T-helper 1 cell (primary cell): ENCODE measurements around the gene KRTDAP.

Experiments
- DNase-seq, 5 donors: peaks; one replicate each; pipeline ENCODE4 v3.0.0-alpha.2; 2012 to 2020
- total RNA-seq, 4 donors: gene quantifications; one replicate each; lab custom pipeline; 2026; lab: John Stamatoyannopoulos, UW

Gene KRTDAP
- 0 reads per million in 4 donors for total RNA-seq

- DNase-seq = no peak
Observed at GRCh38 chr19:35490364-35490763, at the start of gene KRTDAP. KRTDAP (minus strand) TSS chr19:35490464; CDS start chr19:35490442, 22 bp downstream.

- no peak for DNase-seq
Observed at GRCh38 chr19:35539850-35540249, 49.6 kb upstream of the KRTDAP start.

GRCh38 chr19:35539314-35539713 lies 49.0 kb upstream of the KRTDAP start:
- no peak for DNase-seq

- no peak for DNase-seq
Observed at GRCh38 chr19:35534803-35535480, 44.7 kb upstream of the KRTDAP start.

GRCh38 chr19:35533822-35534392 lies 43.6 kb upstream of the KRTDAP start:
- DNase-seq = peak in 2 of 5 donors; percentile 24 to 52

- DNase-seq = no peak
Observed at GRCh38 chr19:35533201-35533821, 43.0 kb upstream of the KRTDAP start, which contains the start of gene GAPDHS. GAPDHS (plus strand) TSS chr19:35533456; CDS start chr19:35533528, 72 bp downstream.

GRCh38 chr19:35531291-35531690 lies 41.0 kb upstream of the KRTDAP start:
- DNase-seq = no peak

- DNase-seq = no peak
Observed at GRCh38 chr19:35529241-35530218, 39.3 kb upstream of the KRTDAP start.

GRCh38 chr19:35528218-35529038 lies 38.2 kb upstream of the KRTDAP start, which contains the start of gene SBSN:
SBSN (minus strand) TSS chr19:35528311; CDS start chr19:35528281, 30 bp downstream.
- DNase-seq = no peak

- DNase-seq = no peak
Observed at GRCh38 chr19:35525873-35526272, 35.6 kb upstream of the KRTDAP start.

GRCh38 chr19:35524181-35524837 lies 34.0 kb upstream of the KRTDAP start:
- DNase-seq = no peak

- DNase-seq = no peak
Observed at GRCh38 chr19:35522745-35523327, 32.6 kb upstream of the KRTDAP start.

GRCh38 chr19:35521124-35521743 lies 31.0 kb upstream of the KRTDAP start:
- DNase-seq = no peak

GRCh38 chr19:35519291-35519690 lies 29.0 kb upstream of the KRTDAP start:
- no peak for DNase-seq

- no peak for DNase-seq
Observed at GRCh38 chr19:35518313-35518712, 28.0 kb upstream of the KRTDAP start.

GRCh38 chr19:35517342-35517741 lies 27.1 kb upstream of the KRTDAP start:
- no peak for DNase-seq

GRCh38 chr19:35516310-35516709 lies 26.0 kb upstream of the KRTDAP start:
- DNase-seq = no peak

- no peak for DNase-seq
Observed at GRCh38 chr19:35514282-35514809, 24.1 kb upstream of the KRTDAP start.

- no peak for DNase-seq
Observed at GRCh38 chr19:35513628-35514281, 23.5 kb upstream of the KRTDAP start, which contains the start of gene DMKN. DMKN (minus strand) TSS chr19:35513649; CDS start chr19:35513475, 174 bp downstream.
